NCI-H2107 treated with DMSO at 0.1 percent for 48 hours (cell line): ENCODE results near the gene NRCAM.

Experiments
- DNase-seq: peaks from one replicate; lab custom pipeline; 2025; ENCODE audit not compliant: unreplicated experiment; lab: John Stamatoyannopoulos, UW

NRCAM gene

GRCh38 chr7:108103558-108104298, 352.5 kb downstream of the NRCAM start:
- DNase-seq = no peak

- DNase-seq = no peak
Observed at GRCh38 chr7:108102671-108103312, 353.4 kb downstream of the NRCAM start.

- DNase-seq = no peak
Observed at GRCh38 chr7:108101759-108102158, 354.5 kb downstream of the NRCAM start.

GRCh38 chr7:108099713-108100112, 356.5 kb downstream of the NRCAM start:
- no peak for DNase-seq

- no peak for DNase-seq
Observed at GRCh38 chr7:108097703-108098102, 358.5 kb downstream of the NRCAM start.
